Gastrocnemius medialis (tissue), 4 donors: Measurements from ENCODE around the gene MYT1. TPM values are rescaled to one million over a fixed set of nuclear protein-coding genes. Genes with fewer than 3 reads are reported as not detected.

Experiments
- ATAC-seq, 2 donors: fragments of 150-250 bp; one replicate each; pipeline ENCODE4 v1.9.1; 2016
- DNase-seq, 2 donors: peaks; one replicate each; pipeline ENCODE4 v3.0.0-alpha.2; 2019
- H3K27ac ChIP-seq, 4 donors: fragments of 200-600 bp; sonication (generic); 1 replicate in 1 of 4; 2 replicates in 3 of 4; pipeline ENCODE4 v1.5.1; 2016 to 2018; ENCODE audit warnings: mild to moderate bottlenecking in 2 of 4, moderate library complexity in 1 of 4
- H3K27me3 ChIP-seq, 3 donors: fragments of 200-600 bp; sonication (generic) in 2 of 3; 1 replicate in 1 of 3; 2 replicates in 2 of 3; pipeline versions ENCODE4 v1.5.1 to v1.6.0; 2016 to 2019; ENCODE audit warnings: mild to moderate bottlenecking in 1 of 3, moderate library complexity in 1 of 3
- H3K36me3 ChIP-seq, 2 donors: fragments of 200-600 bp; sonication (generic) in 1 of 2; one replicate each; pipeline ENCODE4 v1.5.1; 2017 to 2018
- H3K4me1 ChIP-seq, 2 donors: fragments of 200-600 bp; sonication (generic) in 1 of 2; one replicate each; pipeline ENCODE4 v1.5.1; 2016 to 2017; ENCODE audit warnings: mild to moderate bottlenecking in 2 of 2
- H3K4me3 ChIP-seq, 4 donors: fragments of 200-600 bp; sonication (generic) in 3 of 4; 1 replicate in 1 of 4; 2 replicates in 3 of 4; pipeline ENCODE4 v1.5.1; 2016 to 2019; ENCODE audit warnings: mild to moderate bottlenecking in 2 of 4
- H3K9me3 ChIP-seq, 3 donors: fragments of 200-600 bp; sonication (generic) in 2 of 3; 1 replicate in 1 of 3; 2 replicates in 2 of 3; pipeline ENCODE4 v1.5.1; 2016 to 2019
- CTCF ChIP-seq, 5 experiments: fragments of 450-650 bp in 3 of 5; fragments of 200-600 bp in 2 of 5; sonication (generic) in 2 of 5; IDR thresholded peaks in 4 of 5; conservative IDR thresholded peaks in 1 of 5; 1 replicate in 4 of 5; 2 replicates in 1 of 5; pipeline ENCODE4 v1.5.1; 2016 to 2019; ENCODE audit warnings: antibody characterized with exemption in 5 of 5, mild to moderate bottlenecking in 3 of 5, moderate library complexity in 3 of 5
- POLR2A ChIP-seq, 2 donors: fragments of 450-650 bp; IDR thresholded peaks; one replicate each; pipeline ENCODE4 v1.6.1; 2017; ENCODE audit warnings: antibody characterized with exemption in 2 of 2, mild to moderate bottlenecking in 2 of 2, moderate library complexity in 2 of 2
- in situ Hi-C, 4 donors: fragments of 200-750 bp; cut with MboI; loops; one replicate each; pipeline versions ENCODE4 v1.15.0 to v1.8.0; 2017; ENCODE audit warnings: low sequenced_read_pairs in 4 of 4
- intact Hi-C: fragments of 100-400 bp; cut with DNase I; formaldehyde crosslinking; loops from one replicate; pipeline ENCODE4 v1.15.1; 2023; ENCODE audit warnings: low total_unique reads
- total RNA-seq, 4 donors: library from RNA; depleted of rRNA; stranded (reverse); fragments of >200 nt; gene quantifications; one replicate each; pipeline versions ENCODE4 v1.1.0 to v1.2.3, GENCODE V29; 2016

The MYT1 gene
- total RNA-seq, 4 donors from 2014 or later = not detected

GRCh38 chr20:64179805-64180204 is 15.6 kb downstream of the MYT1 start:
- ATAC-seq (no peak), DNase-seq (no peak)
- H3K27ac ChIP-seq = no peak overlapping the region
- intact Hi-C loops = no loop called here
- in situ Hi-C loops = no loop called here
- H3K4me1 ChIP-seq = no peaks in the 10 kb centered on the region
- H3K36me3 ChIP-seq = no peaks in the 10 kb centered on the region
- no peak overlapping the region for H3K4me3 ChIP-seq
- TF ChIP-seq CTCF (IDR thresholded peaks at IDR 0.05 in 4 of 5, conservative IDR thresholded peaks at IDR 0.05 in 1 of 5) (no peak), POLR2A (IDR thresholded peaks at IDR 0.05) (no peak)
- peaks cover 3 to 15% (median 7%) of the 10 kb centered on the region in 3 donors for H3K27me3 ChIP-seq
- no peaks in the 10 kb centered on the region for H3K9me3 ChIP-seq

- in situ Hi-C loops = no loop called here
- no peak for ATAC-seq
These were observed 16.4 kb downstream of the MYT1 start for GRCh38 chr20:64180673-64181072.

GRCh38 chr20:64181391-64181790 is 17.1 kb downstream of the MYT1 start:
- H3K27ac ChIP-seq = no peak overlapping the region
- no peak for ATAC-seq
- no peak for DNase-seq
- H3K4me1 ChIP-seq = no peaks in the 10 kb centered on the region
- in situ Hi-C loops = no loop called here
- H3K4me3 ChIP-seq = no peak overlapping the region
- TF ChIP-seq POLR2A (IDR thresholded peaks at IDR 0.05) = no peak
- TF ChIP-seq CTCF (IDR thresholded peaks at IDR 0.05 in 4 of 5, conservative IDR thresholded peaks at IDR 0.05 in 1 of 5) = no peak
- no peaks in the 10 kb centered on the region for H3K9me3 ChIP-seq
- H3K27me3 ChIP-seq = peaks cover 3 to 20% (median 7%) of the 10 kb centered on the region in 3 donors
- no peaks in the 10 kb centered on the region for H3K36me3 ChIP-seq
- intact Hi-C loops = no loop called here

More at GRCh38 chr20:64180673-64181072, 16.4 kb downstream of the MYT1 start:
- TF ChIP-seq POLR2A (IDR thresholded peaks at IDR 0.05) (no peak), CTCF (IDR thresholded peaks at IDR 0.05 in 4 of 5, conservative IDR thresholded peaks at IDR 0.05 in 1 of 5) (no peak)
- intact Hi-C loops = no loop called here
- Histone ChIP-seq H3K9me3 (no peaks in the 10 kb centered on the region), H3K4me3 (no peak overlapping the region), H3K4me1 (no peaks in the 10 kb centered on the region), H3K36me3 (no peaks in the 10 kb centered on the region), H3K27ac (no peak overlapping the region), H3K27me3 (peaks cover 3 to 20% (median 7%) of the 10 kb centered on the region in 3 donors)
- no peak for DNase-seq

GRCh38 chr20:64182146-64182865 is 18.1 kb downstream of the MYT1 start:
- Histone ChIP-seq H3K9me3 (no peaks in the 10 kb centered on the region), H3K4me3 (no peak overlapping the region), H3K36me3 (no peaks in the 10 kb centered on the region), H3K4me1 (no peaks in the 10 kb centered on the region), H3K27me3 (peaks cover 3 to 11% (median 5%) of the 10 kb centered on the region in 3 donors), H3K27ac (no peak overlapping the region)
- in situ Hi-C loops = no loop called here
- TF ChIP-seq POLR2A (IDR thresholded peaks at IDR 0.05) (no peak), CTCF (IDR thresholded peaks at IDR 0.05 in 4 of 5, conservative IDR thresholded peaks at IDR 0.05 in 1 of 5) (no peak)
- intact Hi-C loops = no loop called here
- no peak for DNase-seq
- no peak for ATAC-seq
